Left renal cortex interstitium (tissue), 4 donors: ENCODE results near the gene SLC6A11. TPM values are rescaled to one million over a fixed set of nuclear protein-coding genes. Genes with fewer than 3 reads are reported as not detected.

ENCODE experiments used
- DNase-seq, 4 donors: peaks; one replicate each; pipeline ENCODE4 v3.0.0-alpha.2; 2013; ENCODE audit warnings: low read depth in 4 of 4, low spot score in 2 of 4, missing footprints in 1 of 4
- polyA plus RNA-seq, 4 donors: library from polyadenylated mRNA; unstranded; fragments of 120-200 nt; gene quantifications; one replicate each; pipeline ENCODE4 v1.2.1, GENCODE V29; 2013; ENCODE audit not compliant: insufficient read length in 4 of 4

SLC6A11 gene
- polyA plus RNA-seq, 4 donors = 0.05 to 0.81 (median 0.07) TPM

DNA sequence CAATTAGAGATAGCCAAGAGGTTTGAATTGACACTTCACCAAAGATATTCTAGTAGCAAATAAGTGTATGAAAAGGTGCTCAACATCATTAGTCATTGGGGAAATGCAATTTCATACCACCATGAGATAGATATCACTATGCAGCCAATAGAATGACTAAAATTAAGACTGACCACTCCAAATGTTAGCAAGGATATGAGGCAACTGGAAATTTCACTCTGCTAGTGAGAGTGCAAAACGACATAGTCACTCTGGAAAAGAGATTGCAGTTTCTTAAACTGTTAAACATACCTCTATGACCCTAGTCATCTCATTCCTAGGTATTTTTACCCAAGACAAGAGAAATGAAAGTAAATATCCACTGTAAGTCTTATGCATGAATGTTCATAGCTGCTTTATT lies 27.6 kb upstream of the SLC6A11 start:
- DNase-seq = no peak

DNA sequence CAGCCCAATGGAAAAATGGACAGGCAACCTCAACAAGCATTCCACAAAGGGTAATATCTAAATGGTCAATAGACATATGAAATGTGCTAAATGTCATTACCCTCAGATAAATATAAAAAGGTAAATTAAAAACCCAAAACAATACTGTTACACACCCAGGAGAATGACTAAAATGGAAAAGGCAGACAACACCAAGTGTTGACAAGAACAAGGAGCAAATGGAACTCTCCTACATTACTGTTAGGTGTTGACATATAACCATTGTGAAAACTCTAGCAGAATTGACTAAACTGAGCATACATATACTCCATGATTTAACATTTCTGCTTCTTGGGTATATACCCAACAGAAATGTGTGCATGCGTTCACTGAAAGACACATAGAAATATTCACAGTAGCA lies 25.3 kb upstream of the SLC6A11 start:
- no peak for DNase-seq

DNA sequence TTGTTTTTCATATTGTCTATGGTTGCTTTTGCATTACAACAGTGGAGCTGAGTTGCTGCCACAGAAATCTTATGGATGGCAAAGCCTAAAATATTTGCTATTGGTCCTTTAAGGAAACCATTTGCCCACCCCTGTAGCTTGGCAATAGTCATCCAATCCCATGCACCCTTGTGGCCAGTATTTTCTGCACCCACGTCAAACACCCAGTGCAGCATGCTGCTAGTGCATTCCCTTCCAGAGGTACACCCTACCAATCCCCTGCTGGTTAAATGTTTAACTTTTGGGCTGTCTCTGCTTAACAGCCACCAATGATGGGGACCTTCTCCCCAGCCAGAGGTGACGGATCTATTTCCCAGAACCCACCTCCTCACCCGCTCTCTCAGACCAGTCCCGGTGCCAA lies 23.8 kb upstream of the SLC6A11 start:
- DNase-seq = no peak

DNA sequence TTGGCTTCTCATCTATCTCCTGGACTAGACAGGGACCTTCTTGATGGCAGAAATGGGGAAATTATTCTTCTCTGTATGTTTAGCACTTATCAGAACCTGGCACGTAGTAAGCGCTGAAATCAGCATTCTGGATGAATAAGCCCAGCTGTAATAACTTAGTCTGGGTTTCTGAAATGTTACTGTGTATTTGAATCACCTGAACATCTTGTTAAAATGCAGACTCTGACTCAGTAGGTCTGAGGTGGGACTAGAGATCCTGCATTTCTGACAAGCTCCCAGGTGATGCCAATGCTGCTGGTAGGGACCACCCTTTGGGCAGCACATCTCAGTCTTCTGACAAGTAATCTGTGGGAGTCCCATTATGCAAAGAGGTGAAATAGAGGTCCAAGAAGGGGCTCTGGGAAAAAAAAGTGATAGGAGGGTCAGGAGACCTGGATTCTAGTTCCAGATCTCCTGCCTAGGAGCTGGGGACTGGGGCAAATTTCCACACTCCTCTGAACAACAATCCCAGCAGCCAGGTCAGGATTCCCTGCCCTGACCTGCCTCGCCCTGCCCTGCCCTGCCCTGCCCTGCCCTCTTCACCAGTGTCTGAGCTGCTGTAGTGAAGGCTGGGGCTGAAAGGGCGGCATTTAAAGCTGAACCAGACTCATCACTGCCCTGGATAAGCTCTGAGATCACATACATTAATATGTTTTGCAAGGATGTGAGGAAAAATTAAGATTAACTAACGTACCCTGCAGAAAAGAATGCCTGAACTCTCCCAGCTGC lies 17.2 kb upstream of the SLC6A11 start:
- no peak for DNase-seq

DNA sequence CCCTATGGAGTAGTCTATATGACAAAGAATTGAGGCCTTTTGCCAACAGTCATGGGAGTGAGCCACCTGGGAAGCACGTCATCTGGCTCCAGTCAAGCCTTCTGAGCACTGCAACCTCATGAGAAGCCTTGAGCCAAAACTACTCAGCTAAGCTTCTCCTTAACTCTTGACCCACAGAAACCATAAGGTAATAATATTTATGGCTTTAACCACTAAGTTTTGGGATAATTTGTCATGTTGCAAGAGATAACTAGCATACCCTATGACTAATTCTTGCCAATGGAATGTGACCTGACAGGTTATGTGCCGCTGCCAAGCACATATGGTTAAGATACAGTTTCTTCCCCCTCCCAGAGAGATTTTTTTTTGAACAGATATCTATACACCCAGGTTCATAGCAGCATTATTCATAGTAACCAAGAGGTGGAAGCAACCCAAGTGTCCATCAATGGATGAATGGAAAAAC lies 11.8 kb upstream of the SLC6A11 start:
- DNase-seq = no peak

DNA sequence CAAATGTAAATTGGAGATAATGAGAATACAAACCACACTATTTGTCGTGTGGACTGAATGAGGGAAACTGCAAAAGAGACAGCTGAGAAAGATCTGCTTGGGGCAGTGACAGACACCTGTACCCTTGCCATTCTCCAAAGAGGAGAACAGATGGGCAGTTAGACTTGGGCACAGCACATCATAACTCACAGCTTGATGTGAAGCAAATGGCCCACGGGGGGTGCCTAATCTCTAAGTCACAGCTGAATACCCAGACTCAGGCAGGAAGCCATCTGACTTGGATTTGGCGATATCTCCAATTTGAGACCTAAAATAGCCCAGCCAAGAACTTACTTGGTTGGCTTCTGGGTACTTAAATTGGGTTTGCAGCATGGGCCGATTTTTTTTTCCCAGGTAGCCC lies 10.0 kb upstream of the SLC6A11 start:
- no peak for DNase-seq

DNA sequence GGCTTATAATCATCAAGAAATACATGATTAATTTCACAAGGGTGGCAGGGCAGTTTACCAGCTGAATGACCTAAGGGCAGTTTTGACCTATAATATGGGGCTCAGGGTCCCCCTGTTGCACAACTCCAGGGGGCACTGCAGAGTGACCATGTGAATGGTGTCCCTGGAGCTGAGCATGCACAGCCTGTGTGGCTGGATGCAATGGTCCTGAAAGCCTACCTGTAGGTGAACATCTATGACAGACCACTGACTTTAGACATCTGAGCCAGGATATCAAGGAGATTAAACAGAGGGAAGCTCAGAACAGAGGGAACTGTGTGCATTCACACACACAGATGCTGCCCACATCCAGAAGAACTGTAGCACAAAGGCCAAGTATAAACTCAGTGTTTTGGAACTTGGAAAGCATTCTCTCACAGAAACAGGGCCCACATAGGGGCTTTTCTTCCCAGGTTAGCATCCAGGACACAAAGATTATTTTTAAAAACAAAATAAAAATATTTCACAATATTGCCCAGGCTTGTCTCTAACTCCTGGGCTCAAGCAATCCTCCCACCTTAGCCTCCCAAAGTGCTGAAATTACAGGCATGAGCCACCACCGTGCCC lies 7.8 kb upstream of the SLC6A11 start:
- DNase-seq = no peak

DNA sequence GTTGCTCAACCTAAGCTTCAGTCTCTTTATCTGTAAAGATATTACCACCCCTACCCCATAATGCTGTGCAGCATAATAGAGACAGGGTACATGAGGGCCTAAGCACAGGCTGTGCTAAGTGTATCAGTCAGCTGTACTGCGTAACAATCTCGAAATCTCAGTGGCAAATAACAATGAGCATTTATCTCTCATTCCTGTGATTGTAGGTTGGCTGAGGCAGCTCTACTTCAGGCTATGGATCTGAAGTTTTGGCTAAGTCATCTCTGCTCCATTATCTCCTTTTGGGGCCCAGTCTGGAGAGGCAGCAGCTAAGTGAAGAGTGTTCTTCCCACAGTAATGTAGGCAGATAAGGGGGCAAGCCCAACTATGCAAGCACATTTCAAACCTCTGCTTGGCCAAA lies 7.1 kb upstream of the SLC6A11 start:
- no peak for DNase-seq

DNA sequence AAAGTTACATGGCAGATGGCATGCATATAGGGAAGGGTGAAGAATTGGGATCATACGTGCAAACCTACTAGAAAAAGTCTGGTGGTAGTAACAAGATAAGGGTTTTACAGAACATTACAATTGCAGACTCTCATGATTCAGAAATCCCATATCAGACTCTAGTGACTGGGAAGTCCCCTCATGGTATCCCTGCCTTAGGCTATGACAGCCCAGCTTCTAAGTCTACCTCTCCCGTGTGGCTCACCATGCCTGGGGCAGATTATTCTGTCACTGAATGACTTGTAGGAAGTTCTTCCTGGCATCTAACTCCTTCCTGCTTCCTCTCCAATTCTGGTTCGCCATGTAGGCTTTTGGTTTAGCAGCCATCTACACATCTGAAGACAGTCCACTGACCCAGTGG lies 5.7 kb upstream of the SLC6A11 start:
- no peak for DNase-seq

DNA sequence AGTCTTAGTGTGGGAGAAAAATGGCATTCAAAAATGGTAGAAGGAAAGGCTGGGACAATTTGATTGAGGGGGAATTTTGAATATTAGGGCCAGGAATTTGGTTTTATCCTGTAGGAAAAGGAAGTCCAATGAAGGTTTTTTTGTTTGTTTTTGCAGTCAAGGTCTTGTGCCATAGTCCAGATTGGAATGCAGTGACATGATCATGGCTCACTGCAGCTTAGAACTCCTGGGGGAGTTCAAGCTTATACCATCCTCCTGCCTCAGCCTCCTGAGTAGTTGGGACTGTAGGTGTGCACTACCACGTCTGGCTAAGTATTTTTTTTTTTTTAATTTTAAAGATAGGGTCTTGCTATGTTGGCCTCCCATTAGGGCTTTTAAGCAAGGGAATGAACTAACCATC lies 2.6 kb upstream of the SLC6A11 start:
- DNase-seq = no peak

DNA sequence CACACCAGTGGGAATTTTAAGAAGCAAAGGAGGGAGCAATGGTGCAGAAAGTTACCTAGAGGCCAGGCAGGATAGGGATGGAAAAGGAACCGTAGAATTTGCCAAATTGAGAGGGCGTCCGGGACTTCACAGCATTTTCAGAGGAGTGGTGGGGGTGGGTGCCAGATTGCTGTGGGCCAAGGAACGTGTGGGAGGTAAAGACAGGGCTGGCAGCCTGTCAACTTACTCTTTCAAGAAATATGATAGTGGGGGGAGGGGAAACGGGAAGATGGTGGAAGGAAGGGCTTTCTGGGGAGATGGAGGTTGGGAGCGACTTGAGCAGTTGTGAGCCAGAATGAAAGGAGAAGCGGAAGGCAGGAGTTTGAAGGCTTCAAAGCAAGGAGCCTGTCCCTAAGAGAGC lies 1.4 kb upstream of the SLC6A11 start:
- no peak for DNase-seq

DNA sequence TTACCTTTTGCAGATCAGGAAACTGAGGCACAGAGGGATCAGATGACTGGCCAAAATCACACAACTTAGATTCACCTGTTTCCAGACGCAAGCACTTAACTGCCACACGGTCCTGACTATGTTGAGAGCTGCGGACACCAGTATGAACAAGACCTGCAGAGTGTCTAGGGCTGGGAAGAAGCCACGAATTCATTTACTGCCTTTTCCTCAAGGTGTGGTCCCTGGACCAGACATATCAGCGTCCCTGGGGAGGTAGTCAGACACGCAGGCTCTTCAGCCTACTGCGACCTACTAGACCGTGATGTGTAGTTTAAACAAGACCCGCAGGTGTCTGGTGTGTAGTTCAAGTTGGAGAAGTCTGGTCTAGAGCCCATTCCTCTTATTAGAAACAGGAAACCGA lies 541 bp upstream of the SLC6A11 start:
- no peak for DNase-seq

DNA sequence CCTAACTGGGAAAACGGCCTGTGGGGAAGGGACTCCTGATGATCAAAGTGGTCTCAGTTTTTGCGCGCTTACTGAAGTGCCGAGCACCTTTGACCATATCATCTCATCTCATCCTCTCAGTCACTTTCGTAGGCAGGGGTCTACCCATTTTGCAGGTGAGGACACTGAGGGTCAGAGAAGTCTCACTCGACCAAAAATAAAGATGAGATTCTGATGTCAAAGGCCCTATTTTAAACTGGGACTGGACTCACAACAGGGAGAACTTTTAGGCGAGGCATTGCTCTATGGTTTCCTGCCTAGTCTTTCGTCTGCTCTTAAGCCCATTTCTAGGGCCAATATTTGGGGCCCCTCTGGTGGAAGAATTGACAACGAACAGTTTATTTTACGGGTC lies 830 bp downstream of the SLC6A11 start:
- no peak for DNase-seq

DNA sequence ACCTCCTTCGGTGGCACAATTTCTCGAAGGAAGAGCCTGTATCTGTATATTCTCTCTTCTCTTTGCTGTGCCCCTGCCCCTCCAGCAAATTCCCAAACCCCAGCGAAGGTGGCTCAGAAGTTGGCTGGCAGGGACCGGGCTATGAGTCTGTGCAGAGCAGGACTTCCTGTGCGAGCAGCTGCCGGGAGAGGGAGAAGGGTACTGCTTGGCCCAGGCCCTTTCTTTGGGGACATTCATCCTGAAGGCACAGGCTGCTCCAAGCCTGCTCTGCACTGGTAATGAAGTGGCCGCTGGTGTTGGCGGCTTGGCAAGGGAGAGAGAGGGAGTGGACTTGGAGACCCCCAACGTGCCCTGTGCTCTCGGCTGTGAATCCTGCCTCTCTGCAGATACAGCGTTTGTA lies 1.5 kb downstream of the SLC6A11 start:
- no peak for DNase-seq

DNA sequence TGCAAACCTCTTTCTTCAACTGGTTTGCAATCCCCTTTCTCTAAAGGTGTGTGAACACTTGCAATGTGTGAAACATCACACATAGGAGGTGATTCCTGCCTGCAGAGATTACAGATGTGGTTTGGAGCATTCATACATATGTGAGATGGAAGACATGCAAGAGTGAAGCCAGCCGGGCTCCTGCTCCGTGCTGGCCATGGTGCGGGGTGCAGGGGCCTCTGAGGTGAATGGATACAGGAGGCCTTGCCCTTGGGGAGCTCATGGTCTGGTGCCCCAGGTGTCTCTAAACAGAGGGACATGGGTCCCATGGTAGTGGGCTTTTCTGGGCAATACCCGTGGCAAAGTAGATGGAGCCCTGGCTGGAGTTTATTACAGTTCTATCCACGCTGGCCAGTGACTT lies 6.0 kb downstream of the SLC6A11 start:
- DNase-seq = no peak

DNA sequence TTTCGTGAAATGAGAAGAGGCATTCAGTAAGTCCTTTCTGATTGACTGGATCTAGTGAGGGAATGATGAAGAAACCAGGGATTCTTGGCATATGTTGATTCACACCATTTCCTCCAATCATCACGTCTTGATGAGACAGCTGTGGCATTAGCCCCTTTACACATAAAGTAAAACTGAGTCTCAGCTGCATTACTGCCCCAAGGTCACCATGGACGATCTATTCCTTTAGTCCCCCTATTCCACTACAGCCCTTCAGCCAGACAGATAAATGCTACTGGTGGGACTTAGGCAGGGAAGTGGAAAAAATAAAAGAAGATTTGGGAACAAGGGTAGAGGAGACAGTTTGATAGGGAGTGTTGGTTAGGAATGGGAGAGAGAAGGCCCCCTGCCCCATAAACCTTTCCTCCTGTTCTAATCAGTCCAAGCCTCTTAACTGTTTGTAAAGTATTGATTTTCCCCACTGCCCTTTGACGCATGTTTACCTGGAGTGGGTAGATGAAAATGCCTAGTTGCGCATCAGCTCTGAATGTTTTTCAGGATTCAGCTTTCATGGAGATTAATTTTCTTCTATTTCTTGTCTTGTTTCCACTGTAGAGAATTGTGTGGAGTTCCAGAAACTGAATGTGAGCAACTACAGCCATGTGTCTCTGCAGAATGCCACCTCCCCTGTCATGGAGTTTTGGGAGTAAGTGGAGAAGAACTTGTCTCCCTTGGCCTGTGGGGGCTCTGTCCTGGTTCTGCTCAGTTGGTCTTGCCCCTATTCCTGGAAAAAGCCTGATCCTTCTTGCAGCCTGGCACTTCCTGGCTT lies 6.9 kb downstream of the SLC6A11 start:
- no peak for DNase-seq

DNA sequence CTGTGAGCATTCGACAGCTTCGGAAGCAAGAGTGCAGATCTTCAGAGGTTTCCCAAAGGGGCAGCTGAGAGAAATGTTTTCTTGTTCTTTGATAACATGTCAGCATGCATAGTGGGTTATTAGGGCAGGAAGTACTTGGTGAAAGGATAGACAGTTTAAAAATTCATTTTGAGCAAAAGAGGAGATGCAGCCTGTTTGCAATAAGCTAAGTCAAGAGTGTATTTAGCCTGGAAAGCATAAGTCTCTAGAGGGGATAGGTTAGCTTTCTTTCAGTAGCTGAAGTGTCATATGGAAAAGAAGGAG lies 7.4 kb downstream of the SLC6A11 start:
- no peak for DNase-seq

DNA sequence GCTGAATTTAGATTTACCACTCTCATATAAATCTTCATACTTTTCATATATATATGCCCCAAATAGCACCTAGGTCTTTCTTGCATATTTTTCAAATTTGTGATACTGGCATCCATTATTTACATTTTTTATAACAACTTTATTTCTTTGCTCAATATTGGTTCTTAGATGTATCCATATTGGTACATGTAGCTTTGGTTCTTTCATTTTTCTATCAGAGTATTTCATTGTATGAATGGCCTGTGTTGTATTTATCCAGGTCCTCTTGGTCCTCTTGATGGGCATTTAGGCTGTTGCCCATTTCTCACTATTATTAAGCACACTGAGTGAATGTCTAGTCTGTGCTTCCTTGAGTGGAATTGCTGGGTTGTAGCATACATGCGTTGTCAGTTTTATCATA lies 8.4 kb downstream of the SLC6A11 start:
- no peak for DNase-seq

DNA sequence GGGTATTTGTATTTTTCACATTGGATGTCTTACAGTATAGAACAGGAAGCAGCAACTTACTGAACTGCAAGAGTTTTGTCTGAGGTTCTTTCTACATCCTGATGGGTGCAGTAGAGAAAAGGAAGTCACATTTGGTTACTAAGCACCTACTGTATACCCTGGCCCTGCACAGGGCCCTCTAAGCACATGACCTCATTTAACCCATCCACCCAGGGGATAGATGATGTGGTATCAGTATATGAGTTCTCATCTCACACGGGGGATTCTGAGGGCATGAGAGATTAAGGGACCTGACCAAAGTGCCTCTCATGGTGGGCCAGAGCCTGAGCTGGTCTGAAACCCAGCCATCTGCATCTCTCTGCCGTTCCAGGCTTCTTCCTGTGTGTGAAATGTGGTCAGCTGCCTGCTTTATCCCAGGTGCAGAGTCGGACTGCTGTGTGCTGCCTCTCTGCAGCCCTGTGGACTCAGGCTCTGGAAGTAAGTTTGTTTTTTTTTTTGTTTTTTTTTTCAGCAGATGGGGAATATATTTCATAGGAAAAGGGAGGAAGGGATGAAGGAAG lies 17.9 kb downstream of the SLC6A11 start:
- DNase-seq = no peak

DNA sequence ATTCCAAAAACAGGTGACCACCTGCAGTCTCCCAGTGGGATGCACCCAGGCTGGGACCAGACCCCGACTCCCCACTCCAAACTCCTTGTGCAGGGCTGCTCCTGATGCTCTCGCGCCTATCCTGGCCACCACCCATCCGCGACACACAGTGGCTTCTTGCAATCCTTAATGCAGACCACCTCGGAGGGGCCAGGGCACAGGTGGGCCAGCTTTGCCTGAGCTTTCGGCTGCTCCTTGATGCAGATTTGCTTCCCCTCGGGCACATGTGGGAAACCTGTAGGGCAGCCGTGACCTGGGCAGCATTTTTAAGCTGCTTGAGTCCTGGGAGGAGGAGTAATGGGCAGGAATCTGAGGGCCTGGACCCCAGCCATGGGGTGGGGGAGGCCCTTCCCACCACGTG lies 18.9 kb downstream of the SLC6A11 start:
- DNase-seq = no peak

DNA sequence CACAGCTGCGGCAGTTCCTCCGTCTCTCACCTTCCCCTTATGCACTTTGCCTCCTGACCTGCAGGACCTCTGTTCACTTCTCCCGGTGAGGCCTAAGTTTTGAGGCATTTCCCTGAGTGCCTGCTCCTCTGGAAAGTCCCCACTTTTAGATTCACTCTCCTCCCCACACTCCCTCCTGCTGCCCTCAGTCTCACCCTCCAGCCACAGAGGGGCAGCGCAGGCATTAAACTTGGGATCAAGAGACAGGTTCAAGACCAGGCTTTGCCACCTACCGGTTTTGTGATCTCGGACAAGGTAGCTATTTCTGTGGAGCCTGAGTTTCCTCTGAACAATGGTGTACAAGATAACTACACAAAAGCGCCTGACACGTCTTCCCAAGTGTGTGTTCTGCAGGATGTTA lies 19.4 kb downstream of the SLC6A11 start:
- DNase-seq = no peak

DNA sequence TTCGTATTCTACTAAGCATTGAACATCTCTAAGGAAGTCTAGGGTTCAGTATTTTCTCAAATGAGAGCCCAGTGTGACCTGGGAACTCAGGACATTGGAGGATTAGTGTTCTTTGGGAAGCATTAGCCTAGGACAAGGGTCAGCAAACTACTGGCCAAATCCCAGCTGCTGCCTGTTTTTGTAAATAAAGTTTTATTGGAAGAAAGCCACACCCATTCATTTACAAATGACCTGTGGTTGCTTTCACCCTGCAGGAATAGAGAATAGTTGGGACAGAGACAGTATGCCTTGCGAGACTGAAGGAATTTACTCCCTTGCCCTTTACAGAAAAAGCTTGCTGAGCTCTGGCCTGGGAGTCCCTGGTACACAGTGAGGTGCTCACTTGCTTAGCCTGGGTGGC lies 20.6 kb downstream of the SLC6A11 start:
- no peak for DNase-seq
